ENCODE measurements around the gene DNAH8.

Gene DNAH8

DNA sequence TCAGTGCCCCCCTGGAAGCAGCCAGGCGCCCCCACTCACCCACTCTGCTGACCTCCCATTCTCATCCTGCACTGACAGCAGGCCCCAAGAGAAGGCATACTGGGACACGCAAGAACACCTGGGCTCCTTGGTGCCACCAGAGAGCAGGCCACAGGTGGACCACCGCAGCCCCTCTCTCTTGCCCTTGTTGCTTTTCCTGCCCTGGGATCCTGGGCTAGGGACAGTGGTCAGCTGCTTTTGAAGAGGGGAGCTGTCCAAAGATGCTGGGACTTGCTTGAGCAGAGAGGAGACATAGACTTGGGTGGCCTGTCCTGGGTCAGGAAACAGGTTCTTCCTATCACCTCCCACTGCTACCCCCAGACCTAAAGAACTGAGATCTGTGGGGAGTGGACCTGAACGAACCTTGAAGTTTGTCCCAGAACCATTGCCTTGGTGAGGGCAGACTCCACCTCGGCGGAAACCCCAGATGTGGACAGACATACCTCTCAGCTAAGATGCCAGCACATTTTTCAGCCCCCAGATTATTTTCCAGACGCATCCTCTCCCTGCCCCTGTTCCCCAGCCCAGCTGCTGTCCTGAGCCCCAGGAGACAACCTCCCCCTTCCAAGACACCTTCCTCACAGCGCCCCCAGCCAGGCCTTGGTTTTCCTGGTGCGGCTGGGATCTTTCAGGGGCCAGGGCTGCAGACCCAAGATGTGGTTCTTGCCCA, 334.6 kb downstream of the DNAH8 start:
- DNase-seq, result no peak

DNA sequence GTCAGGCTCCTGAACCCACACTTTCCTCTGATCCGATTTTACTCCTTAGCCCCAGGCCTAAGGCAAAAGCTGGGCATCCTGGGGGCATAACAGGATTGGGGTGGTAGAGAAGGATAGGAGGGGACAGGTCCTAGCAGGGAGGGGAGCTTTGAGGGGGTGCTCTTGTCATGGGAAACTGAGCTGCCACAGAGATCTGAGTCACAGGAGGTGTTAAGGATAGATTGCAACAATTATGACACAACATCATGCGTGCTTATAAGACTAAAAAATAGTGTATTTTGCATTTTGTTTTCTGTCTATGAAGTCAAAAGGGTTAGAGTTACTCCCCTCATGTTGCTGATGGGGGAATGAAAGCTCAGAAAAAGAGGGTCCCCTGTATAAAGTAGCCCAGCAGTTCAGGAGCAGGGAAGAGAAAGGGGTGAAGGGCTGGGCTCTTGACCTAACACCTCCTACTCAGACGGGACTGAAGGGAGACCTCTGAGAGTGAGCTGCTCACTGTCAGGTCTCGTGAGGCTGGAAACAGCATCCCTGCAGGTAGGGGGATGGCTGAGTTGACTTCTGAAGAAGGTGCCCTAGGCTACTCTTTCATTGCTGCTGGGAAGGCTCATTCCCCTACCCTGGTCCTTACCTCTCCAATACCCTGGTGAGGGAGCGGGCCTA, 335.5 kb downstream of the DNAH8 start:
- DNase-seq, result no peak

DNA sequence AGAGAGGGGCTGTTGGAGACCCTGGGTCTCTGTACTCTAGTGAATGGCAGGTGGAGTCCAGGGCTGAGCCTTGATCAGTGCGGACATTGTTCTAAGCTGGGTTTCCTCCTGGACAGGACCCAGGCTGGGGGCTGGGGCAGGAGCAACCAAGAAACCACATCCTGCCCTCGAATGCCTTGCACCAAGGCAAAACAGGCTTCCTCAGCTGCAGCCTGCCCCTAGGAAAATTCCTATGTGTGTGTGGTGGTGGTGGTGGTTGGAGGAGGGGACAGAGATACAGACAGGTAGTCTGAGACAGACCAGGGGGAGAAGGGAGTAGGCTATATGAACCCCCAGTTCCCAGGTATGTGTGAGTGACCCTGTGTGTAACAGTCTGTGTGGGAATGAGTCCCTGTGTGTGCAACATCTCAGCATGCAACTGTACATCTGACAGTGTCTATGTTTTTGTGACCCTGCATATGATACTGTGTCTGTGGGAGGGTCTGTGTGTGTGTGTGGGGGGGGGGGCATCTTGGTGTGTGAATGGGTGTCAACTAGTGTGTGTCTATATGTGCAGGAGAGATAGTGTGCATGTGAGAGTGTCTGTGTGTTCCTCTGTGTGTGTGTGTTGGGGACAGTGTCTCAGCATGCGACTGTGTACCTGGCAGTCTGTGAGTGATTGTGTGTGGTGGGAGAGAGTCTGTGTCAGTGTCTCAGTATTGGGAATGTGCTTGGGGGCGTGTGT, 336.4 kb downstream of the DNAH8 start:
- DNase-seq, result peak in 1 of 51 donors; percentile 18

DNA sequence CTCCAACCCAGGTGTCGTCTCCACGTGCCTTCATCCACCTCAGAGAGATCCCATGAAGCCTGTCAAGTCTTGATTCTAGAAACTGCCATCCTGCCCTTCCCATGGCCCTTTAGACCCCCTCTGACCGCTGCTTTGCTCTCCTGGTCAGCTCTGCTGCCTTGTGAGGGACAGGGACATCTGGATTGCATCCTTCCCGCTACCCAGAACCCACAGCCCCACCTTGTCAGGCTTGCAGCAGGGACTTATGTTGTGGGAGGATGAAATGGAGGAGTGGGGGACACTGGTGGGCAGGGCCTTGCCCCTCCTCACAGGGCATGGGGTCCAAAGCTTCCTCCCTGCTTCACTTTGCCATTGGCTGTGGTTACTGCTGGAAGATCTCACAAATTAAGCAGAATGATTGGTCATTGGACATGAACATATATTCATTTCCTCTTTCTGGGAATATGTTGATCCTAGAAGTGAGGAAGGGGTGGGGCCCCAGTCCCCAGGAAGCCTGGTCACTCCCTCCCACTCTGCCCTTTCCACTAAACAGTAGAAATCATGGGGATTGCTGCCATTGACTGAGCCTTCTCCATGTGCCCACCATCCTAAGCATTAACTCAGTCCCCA, 338.0 kb downstream of the DNAH8 start:
- DNase-seq, result no peak

DNA sequence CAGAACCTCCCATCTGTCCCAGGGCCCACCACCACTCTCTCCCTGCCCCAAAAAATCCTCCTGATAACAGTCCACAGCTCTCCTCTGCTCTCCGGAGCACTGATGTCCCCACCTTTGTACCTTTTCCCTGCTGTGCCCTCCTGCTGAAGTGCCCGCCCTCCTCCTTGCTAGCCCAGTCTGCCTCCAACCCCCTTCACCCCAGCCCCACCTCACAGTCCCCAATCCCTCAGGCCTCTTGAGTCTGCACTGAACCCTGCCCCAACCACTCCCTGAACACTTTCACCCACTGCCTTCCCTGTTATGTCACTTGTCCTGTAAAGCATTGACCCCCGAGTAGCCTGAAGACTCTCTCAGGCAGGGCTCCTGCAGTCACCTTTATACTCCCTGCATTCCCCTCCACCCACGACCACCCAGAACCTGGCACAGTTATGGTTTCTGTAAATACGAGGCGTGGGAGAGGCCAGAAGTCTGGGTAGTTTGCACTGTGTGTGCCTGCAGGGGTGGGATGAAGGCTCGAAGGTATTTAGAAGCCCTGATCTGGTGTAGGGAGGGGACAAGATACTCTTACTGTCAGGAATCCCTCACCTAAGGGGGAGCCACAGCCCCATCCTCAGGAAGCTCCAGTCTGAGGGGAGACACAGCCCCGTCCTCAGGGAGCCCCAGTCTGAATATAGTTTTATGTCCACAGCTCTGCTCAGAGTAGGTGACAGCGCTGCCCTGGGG, 338.9 kb downstream of the DNAH8 start:
- no peak for DNase-seq

DNA sequence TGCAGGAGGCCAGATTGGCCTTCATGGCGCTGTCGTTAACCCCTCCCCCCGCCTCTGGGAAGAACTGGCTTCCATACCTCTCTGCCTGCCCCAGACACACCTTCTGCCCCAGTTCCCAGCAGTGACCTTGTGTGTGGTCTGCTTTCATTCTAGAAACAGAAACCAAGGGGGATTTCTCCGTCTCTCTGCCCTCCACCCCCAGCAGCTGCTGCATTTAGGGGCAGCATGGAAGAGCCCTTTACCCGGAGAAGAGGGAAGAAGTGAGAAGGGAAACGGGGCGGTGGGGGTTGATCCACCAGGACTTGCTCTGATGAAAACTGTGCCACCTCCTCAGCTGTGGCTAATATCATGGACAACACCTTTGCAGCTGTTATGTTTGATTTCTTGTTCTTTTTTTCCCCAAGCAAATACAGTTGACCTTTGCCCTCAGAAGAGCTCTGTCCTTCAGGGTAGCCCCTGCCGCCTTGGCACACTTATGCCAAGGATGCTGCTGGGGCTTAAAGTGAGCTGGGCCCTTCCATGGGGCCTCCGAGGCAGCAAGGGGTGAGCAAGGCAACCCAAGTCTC, 339.5 kb downstream of the DNAH8 start:
- no peak for DNase-seq

DNA sequence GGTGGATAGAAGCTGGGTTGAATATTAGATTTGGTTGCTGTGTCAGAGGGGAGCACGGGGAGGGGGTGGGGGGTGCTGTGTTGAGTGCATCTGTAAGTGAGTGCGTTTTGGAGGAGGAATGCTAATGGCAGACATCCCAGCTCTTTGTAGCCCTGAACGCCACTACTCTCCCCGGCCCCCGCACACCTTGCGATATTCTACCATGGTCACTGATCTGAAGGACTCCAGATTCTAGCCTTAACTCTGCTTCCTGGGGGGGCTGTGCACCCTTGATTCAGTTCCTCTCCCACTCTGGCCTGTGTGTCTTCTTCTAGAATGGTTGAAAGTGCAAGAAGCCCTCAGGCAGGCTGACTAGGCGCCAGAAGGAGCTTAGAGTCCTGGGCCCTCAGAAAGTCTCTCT, 340.6 kb downstream of the DNAH8 start:
- DNase-seq, result no peak

DNA sequence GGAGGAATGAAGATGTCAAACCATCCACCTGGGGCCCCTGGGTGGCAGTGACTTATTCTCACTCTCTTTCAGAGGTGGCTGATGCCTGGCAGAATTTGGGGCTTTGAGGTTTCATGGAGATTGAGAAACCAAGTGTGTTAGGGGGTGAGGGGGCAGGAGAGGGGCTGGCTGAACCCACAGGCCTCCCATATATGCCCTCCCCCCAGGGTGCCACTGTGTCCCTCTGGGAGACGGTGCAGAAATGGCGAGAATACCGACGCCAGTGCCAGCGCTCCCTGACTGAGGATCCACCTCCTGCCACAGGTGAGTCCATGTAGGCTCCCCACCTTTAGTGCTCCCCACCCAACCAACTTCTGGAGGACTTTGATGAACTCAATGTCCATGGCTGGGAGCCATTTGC, 341.1 kb downstream of the DNAH8 start:
- no peak for DNase-seq

DNA sequence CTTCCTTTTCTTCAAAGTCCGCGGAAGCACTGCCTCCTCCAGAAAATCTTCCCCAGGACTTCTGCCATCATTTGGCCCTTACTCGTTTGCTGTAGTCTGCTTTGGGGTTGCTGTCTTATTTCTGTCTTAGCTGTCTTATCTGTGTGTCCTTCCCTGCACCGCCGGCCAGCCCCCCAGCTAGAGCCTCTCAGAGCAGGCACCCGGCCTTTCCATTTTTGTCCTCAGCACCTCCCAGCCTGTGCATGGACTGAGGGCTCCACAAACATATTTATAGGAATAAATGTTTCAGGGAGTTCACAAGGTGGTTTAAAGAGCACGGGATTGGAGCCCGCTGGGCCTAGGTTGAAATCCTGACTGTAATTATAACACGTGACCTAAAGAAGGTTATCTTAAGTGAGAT, 341.6 kb downstream of the DNAH8 start:
- DNase-seq, result no peak

DNA sequence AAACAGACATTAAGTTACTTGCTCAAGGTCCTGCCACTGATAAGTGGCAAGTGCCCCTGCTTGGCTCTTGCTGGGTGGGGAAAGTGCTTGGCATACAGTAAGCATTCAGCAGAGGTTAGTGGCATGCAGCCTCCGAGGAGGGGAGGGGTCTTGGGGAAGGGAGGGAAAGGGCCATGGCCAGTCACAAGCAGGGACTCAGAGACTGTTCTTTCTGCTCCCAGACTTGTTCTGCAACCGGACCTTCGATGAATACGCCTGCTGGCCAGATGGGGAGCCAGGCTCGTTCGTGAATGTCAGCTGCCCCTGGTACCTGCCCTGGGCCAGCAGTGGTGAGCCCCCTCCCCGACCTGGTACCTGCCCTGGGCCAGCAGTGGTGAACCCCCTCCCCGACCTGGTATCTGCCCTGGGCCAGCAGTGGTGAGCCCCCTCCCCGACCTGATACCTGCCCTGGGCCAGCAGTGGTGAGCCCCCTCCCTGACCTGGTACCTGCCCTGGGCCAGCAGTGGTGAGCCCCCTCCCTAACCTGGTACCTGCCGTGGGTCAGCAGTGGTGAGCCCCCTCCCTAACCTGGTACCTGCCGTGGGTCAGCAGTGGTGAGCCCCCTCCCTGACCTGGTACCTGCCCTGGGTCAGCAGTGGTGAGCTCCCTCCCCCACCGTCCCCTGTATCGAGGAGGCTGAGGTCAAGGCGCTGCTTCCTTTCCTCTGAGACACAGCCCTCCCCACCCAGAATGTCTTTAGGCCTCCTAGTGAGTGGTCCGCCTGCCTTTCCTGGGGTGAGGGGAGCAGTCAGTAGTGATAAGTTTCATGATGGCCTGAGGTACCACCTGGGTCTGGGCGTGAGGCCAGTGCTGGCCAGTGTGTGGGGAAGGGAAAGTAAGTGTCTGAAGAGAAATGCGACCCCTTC, 342.4 kb downstream of the DNAH8 start:
- no peak for DNase-seq

DNA sequence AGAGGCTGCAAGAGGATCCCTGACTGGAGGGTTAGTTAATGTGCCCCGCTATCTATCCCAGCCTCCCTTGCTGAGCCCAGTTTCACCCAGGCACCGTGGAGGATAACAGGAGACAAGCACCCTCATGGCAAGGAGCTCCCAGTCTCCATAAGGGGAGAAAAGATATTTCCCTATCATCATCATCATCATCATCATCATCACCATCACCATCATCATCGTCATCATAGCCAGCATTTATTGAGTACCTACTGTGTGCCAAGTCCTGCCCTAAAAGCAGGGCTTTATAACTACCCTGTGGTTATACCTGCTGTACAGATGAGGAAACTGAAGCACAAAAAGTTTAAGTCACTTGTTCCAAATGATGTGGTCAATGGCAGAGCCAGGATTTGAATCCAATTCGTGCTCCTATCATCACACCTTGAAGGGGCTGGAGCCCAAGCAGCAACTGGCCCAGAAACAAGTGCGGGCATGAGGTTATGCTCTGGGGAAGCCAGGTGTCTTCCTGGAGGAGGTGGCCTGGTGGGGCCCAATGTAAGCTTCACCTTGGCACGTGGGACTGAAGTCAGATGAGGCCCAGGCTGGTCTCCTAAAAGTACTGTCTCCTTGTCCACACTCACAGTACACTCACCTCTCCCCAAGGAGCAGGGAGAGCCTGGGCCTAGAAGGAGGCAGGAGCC, 343.5 kb downstream of the DNAH8 start:
- no peak for DNase-seq

DNA sequence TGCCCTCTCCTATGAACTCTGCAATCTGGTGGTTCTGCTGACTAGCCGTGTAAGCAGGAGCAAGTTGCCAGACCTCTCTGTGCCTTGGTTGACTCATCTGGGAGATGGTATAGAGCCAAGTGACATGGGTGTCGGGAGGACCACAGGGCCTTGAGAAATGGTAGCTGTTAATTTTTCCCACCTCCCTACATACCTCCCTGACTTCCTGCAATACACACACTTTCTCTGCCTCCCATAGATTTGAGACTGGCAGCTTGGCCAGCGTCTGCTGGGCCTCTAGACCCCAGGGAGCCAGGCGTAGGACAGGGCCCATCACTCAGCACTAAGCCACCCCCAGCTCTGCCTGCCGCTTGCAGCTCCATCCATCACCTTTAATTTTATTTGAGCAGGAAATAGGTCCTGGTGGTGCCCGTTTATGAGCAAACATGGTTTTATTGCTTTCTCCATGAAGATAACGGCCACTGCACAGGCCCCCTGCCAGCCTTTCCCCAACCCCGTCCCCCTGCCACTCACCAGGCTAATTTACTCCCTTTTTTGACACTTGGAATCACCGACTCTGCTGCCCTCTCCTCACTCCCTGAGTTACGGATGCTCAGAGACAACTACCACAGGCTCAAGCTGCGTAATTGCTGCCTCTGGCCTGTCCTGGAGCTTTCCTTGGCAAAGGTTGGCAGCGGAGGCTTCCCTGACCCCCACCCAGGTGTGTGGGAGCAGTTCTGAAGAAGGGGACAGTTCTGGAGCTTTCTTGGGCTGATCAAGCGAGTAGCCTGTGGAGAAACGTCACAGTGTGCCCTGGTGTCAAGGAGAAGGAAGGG, 344.6 kb downstream of the DNAH8 start:
- no peak for DNase-seq

DNA sequence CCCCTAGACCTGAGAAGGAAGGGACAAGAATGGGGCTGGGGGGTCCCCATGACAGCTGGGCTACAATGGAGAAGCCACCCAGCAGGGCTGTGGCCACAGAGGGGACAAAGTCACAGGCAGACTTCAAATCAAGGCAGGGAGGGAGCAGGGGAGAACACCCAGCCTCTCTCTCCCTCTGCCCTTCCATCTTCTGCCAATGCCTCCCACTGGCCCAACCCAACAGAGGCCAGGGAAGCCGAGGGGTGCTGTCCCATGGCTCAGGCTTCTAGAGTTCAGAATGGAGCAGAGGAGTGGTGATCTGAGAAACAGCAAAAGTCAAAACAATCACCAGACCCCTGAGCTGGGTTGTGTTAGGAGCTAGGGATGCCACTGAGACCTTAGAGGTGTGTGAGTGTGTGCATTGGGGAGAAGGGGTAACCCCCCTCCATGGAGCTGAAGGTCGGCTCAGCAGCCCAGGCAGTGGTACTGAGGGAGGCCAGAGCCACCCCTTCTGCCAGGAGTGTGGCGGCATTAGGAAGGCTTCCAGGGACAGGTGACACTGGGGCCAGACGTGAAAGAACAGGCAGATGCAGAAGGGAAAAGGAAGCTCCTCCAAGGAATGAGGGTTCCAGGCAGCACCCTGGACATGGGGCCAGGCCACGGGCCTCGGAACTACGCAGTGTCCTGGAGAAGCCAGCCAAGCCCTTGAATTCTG, 345.5 kb downstream of the DNAH8 start:
- no peak for DNase-seq

DNA sequence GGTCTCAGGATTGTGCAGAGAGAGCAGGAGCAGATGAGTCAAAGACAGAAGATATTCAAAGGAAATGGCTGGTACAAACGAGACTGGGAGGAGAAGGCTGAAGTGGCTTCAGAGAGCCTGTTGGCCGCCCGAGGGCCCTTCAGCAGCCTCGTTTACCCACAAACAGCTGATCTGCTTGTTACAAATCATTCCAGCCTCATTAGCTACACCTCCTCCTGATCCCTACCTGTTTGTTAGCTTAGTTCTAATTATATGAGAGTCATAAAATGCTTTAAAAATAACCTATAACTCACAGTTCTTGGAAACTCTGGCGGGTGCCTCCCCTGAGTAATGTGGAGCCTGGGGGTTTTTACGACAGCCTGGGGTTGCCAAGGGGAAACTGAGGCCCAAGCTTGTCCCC, 346.1 kb downstream of the DNAH8 start:
- no peak for DNase-seq

DNA sequence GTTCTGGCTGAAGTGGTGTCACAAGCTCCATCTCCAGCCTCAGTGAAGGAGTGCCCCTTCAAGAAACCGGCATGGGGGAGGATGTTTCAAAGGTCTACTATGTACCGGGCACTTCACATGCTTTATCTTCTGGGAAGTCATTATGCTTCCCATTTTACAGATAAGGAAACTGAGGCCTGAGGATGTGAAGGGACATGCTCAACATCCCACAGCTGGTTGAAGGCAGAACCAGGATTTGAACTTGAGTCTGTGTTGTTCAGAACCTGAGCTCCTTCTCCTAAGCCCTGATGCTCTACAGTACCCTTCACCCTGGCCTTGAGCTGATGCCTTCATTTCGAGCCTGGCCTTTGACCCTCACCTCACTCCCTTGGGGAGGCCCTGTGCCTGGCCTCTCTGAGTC, 346.5 kb downstream of the DNAH8 start:
- DNase-seq, result no peak

DNA sequence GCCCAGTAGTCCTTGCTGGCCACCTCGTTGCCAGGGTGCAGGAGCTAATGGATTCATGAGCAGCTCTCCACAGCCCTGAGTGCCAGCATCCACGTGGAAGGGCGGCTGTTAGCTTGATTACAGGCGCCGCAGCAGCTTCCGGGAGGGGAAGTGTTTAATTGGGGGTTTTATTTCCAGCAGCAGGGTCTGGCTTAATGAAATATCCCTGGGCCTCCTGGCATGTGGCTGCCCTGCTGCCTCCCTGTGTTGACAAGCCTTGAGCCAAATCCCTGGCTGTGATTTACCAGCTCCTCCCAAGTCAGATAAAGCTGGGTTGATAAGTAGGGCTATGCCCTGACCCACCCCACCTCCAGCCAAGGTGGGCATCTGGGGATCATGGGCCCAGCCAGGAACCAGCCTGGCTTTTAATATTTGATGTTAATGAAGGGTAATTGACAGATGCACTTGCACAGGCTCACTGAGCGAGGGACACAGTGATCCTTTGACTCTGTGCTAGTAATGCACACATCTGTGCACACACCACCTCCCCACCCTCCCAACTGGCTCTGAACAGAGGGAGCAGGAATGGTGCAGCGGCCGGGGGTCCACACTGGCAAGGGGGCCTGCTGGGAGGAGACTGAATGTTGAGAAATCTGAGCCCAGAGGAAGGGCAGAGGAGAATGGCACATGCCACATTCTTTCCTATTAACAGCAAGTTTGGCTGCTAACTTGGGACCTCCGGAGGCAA, 347.1 kb downstream of the DNAH8 start:
- no peak for DNase-seq

DNA sequence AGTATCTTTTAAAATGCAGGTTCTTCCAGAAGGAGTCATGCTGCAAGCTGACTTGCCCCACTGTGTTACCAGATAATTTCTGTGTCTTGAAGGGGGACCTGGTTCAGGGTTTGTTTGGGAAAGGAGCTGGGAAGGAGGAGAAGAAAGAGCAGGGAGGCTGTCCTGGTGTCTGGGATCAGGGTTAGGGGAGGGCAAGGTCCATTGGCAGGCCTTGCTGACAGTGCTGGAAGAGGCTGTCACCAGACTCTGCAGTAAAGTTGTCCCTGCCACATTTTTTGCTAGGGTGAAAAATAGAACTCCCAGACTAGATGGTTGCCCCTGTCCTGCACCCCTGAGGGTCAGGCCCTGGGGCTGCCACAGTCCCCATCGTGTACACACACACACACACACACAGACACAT, 348.4 kb downstream of the DNAH8 start:
- no peak for DNase-seq

Measured in hypothalamus (tissue), 51 donors.